ENCODE measurements around the gene PLEKHJ1. TPM values are rescaled to one million over a fixed set of nuclear protein-coding genes. Genes with fewer than 3 reads are reported as not detected.
A peak's percentile ranks its signal among the peaks of the same experiment; 100 is the strongest.

PLEKHJ1 gene
- total RNA-seq, 4 donors from 2014 or later: 36.1 to 78.0 (median 62.9) TPM

GRCh38 chr19:2232286-2233151 lies 3.6 kb downstream of the PLEKHJ1 start:
- TF ChIP-seq CTCF (IDR thresholded peaks at IDR 0.05) (no peak), POLR2A (IDR thresholded peaks at IDR 0.05) (no peak), EP300 (IDR thresholded peaks at IDR 0.05) (no peak), POLR2AphosphoS5 (IDR thresholded peaks at IDR 0.05) (no peak)
- DNase-seq (ENCODE audit: low spot score in 2 of 2): no peak
- H3K4me3 ChIP-seq: no peak overlapping the region
- no peaks in the 10 kb centered on the region for H3K27me3 ChIP-seq
- no peaks in the 10 kb centered on the region for H3K9me3 ChIP-seq
- peaks cover 72% of the 10 kb centered on the region for H3K4me1 ChIP-seq
- 79% methylated on average over 16 of the region's 30 CpGs for WGBS
- peaks cover 47% of the 10 kb centered on the region for H3K36me3 ChIP-seq
- no peak overlapping the region for H3K27ac ChIP-seq

GRCh38 chr19:2231621-2232221 lies 4.4 kb downstream of the PLEKHJ1 start:
- DNase-seq (ENCODE audit: low spot score in 2 of 2): no peak
- H3K4me3 ChIP-seq: no peak overlapping the region
- TF ChIP-seq CTCF (IDR thresholded peaks at IDR 0.05) (no peak), POLR2AphosphoS5 (IDR thresholded peaks at IDR 0.05) (no peak), EP300 (IDR thresholded peaks at IDR 0.05) (no peak), POLR2A (IDR thresholded peaks at IDR 0.05) (no peak)
- H3K4me1 ChIP-seq: peaks cover 72% of the 10 kb centered on the region
- no peaks in the 10 kb centered on the region for H3K9me3 ChIP-seq
- H3K36me3 ChIP-seq: peaks cover 55% of the 10 kb centered on the region
- no peaks in the 10 kb centered on the region for H3K27me3 ChIP-seq
- WGBS: 62% methylated on average over 8 of the region's 21 CpGs
- peak overlapping the region; percentile 34 for H3K27ac ChIP-seq

GRCh38 chr19:2230807-2231533 lies 5.2 kb downstream of the PLEKHJ1 start:
- 55% methylated on average over 3 of the region's 12 CpGs for WGBS
- no peak for TF ChIP-seq POLR2A (IDR thresholded peaks at IDR 0.05)
- peaks cover 72% of the 10 kb centered on the region for H3K4me1 ChIP-seq
- H3K36me3 ChIP-seq: peaks cover 62% of the 10 kb centered on the region
- no peak overlapping the region for H3K4me3 ChIP-seq
- H3K27ac ChIP-seq: peak overlapping the region; percentile 34
- no peaks in the 10 kb centered on the region for H3K9me3 ChIP-seq
- H3K27me3 ChIP-seq: no peaks in the 10 kb centered on the region
- no peak for DNase-seq (ENCODE audit: low spot score in 2 of 2)

GRCh38 chr19:2230033-2230531 lies 6.0 kb downstream of the PLEKHJ1 start:
- Histone ChIP-seq H3K36me3 (peaks cover 71% of the 10 kb centered on the region), H3K27ac (peak overlapping the region; percentile 46), H3K9me3 (no peaks in the 10 kb centered on the region), H3K4me3 (no peak overlapping the region), H3K27me3 (no peaks in the 10 kb centered on the region), H3K4me1 (peaks cover 66% of the 10 kb centered on the region)
- WGBS: 71% methylated on average over 43 of the region's 43 CpGs
- DNase-seq (ENCODE audit: low spot score in 2 of 2): no peak
- TF ChIP-seq CTCF (IDR thresholded peaks at IDR 0.05): no peak
- TF ChIP-seq POLR2A (IDR thresholded peaks at IDR 0.05): no peak
- TF ChIP-seq EP300 (IDR thresholded peaks at IDR 0.05): no peak
- no peak for TF ChIP-seq POLR2AphosphoS5 (IDR thresholded peaks at IDR 0.05)

- no peak for TF ChIP-seq POLR2A (IDR thresholded peaks at IDR 0.05)
- no peak for TF ChIP-seq EP300 (IDR thresholded peaks at IDR 0.05)
- no peak for TF ChIP-seq CTCF (IDR thresholded peaks at IDR 0.05)
- TF ChIP-seq POLR2AphosphoS5 (IDR thresholded peaks at IDR 0.05): no peak
- Histone ChIP-seq H3K4me1 (peaks cover 58% of the 10 kb centered on the region), H3K9me3 (no peaks in the 10 kb centered on the region), H3K36me3 (peaks cover 77% of the 10 kb centered on the region), H3K27me3 (no peaks in the 10 kb centered on the region), H3K4me3 (no peak overlapping the region), H3K27ac (no peak overlapping the region)
- 82% methylated on average over 33 of the region's 45 CpGs for WGBS
- DNase-seq (ENCODE audit: low spot score in 2 of 2): no peak
These were observed 6.8 kb downstream of the PLEKHJ1 start for GRCh38 chr19:2229103-2230032.

All from suprapubic skin (tissue), 4 donors.